H1 (cell line): Measurements from ENCODE around the gene SH3GL2. TPM values are rescaled to one million over a fixed set of nuclear protein-coding genes. Genes with fewer than 3 reads are reported as not detected.
A peak's percentile ranks its signal among the peaks of the same experiment; 100 is the strongest.

Experiments used
- CTCF ChIA-PET: fragments of 300-600 bp; sonication (Branson Sonifier 250); formaldehyde crosslinking; loops from one replicate; lab custom pipeline; 2021; ENCODE audit not compliant: partially characterized antibody; lab: Charles Lee
- POLR2A ChIA-PET: fragments of 300-600 bp; sonication (Branson Sonifier 250); formaldehyde crosslinking; loops from one replicate; lab custom pipeline; 2021; ENCODE audit warnings: inconsistent platforms; ENCODE audit not compliant: partially characterized antibody; lab: Charles Lee
- DNase-seq, 2 experiments: peaks; one replicate each; pipeline versions ENCODE4 v3.0.0 to v3.0.0-alpha.2; 2010 to 2022; ENCODE audit warnings: low spot score in 2 of 2, low read depth in 1 of 2, mixed read lengths in 1 of 2
- FAIRE-seq: peaks from 2 replicates; lab custom pipeline; 2011; peaks lifted over from hg19 to GRCh38; lab: Jason Lieb, UNC
- H2AFZ ChIP-seq: 2 replicates; pipeline ENCODE4 v1.8.1; 2012; ENCODE audit warnings: low read length, inconsistent platforms
- H2AK5ac ChIP-seq: 2 replicates; pipeline ENCODE4 v1.6.1; 2013; ENCODE audit warnings: low read depth, low read length
- H2BK120ac ChIP-seq: replicated peaks from 2 replicates; pipeline ENCODE3; 2013; ENCODE audit warnings: low read depth, low read length, inconsistent platforms
- H2BK12ac ChIP-seq: 2 replicates; pipeline ENCODE4 v1.6.1; 2013; ENCODE audit warnings: low read depth, low read length
- H2BK15ac ChIP-seq: 2 replicates; pipeline ENCODE4 v1.6.1; 2013; ENCODE audit warnings: low read length
- H2BK20ac ChIP-seq: 2 replicates; pipeline ENCODE4 v1.6.1; 2013; ENCODE audit warnings: low read length
- H2BK5ac ChIP-seq: 2 replicates; pipeline ENCODE4 v1.6.1; 2013; ENCODE audit warnings: low read depth, low read length
- H3K14ac ChIP-seq: 2 replicates; pipeline ENCODE4 v1.6.1; 2013; ENCODE audit warnings: inconsistent platforms; ENCODE audit not compliant: insufficient read length
- H3K18ac ChIP-seq: 2 replicates; pipeline ENCODE4 v1.6.1; 2013; ENCODE audit warnings: low read length; ENCODE audit errors: extremely low read depth
- H3K23ac ChIP-seq: 2 replicates; pipeline ENCODE4 v1.6.1; 2013; ENCODE audit warnings: inconsistent platforms; ENCODE audit not compliant: insufficient read length
- H3K23me2 ChIP-seq: 2 replicates; pipeline ENCODE4 v1.6.1; 2013; ENCODE audit warnings: low read depth, low read length
- H3K27ac ChIP-seq: 2 replicates; pipeline ENCODE4 v1.6.1; 2011; ENCODE audit warnings: low read depth, low read length, inconsistent platforms
- H3K27me3 ChIP-seq, 4 experiments: replicated peaks in 1 of 4; 1 replicate in 1 of 4; 2 replicates in 3 of 4; pipeline versions ENCODE4 v1.6.1 to v1.8.1; 2011 to 2013; ENCODE audit warnings: low read length in 3 of 4, mild to moderate bottlenecking in 3 of 4, inconsistent platforms in 2 of 4, mixed read lengths in 2 of 4, moderate library complexity in 1 of 4; ENCODE audit not compliant: control insufficient read depth in 3 of 4, insufficient read depth in 3 of 4; ENCODE audit errors: extremely low read depth in 1 of 4
- H3K36me3 ChIP-seq, 4 experiments: 2 replicates each; pipeline versions ENCODE4 v1.6.1 to v1.8.1; 2011 to 2013; ENCODE audit warnings: mild to moderate bottlenecking in 4 of 4, low read length in 3 of 4, moderate library complexity in 2 of 4, control low read depth in 1 of 4, inconsistent platforms in 1 of 4; ENCODE audit not compliant: insufficient read depth in 4 of 4, control insufficient read depth in 2 of 4
- H3K4ac ChIP-seq: replicated peaks from 2 replicates; pipeline ENCODE3; 2013; ENCODE audit warnings: low read length, low read depth, mixed read lengths, inconsistent platforms; ENCODE audit not compliant: insufficient read length
- H3K4me1 ChIP-seq, 4 experiments: replicated peaks in 1 of 4; 1 replicate in 1 of 4; 2 replicates in 3 of 4; pipeline versions ENCODE4 v1.6.1 to v1.8.1; 2011 to 2013; ENCODE audit warnings: low read length in 3 of 4, inconsistent platforms in 2 of 4, mixed read lengths in 1 of 4; ENCODE audit not compliant: insufficient read depth in 4 of 4, control insufficient read depth in 3 of 4
- H3K4me2 ChIP-seq, 2 experiments: 2 replicates each; pipeline versions ENCODE4 v1.6.1 to v1.8.1; 2011 to 2013; ENCODE audit warnings: low read depth in 2 of 2, low read length in 2 of 2, control low read depth in 1 of 2, inconsistent platforms in 1 of 2, mild to moderate bottlenecking in 1 of 2; ENCODE audit not compliant: insufficient read depth in 1 of 2
- H3K4me3 ChIP-seq, 4 experiments: fragments of 200-600, 300-600 bp in 1 of 4; sonication (generic), shearing (Covaris generic), sonication (Bioruptor Twin) in 1 of 4; 2 replicates each; pipeline versions ENCODE4 v1.5.1 to v1.8.1; 2011 to 2016; ENCODE audit warnings: low read length in 4 of 4, low read depth in 3 of 4, control low read depth in 2 of 4, inconsistent platforms in 2 of 4, mild to moderate bottlenecking in 2 of 4, mixed read lengths in 1 of 4, moderate library complexity in 1 of 4; ENCODE audit not compliant: insufficient read depth in 2 of 4; ENCODE audit errors: extremely low read depth in 1 of 4
- H3K56ac ChIP-seq: replicated peaks from 2 replicates; pipeline ENCODE3; 2013; ENCODE audit warnings: low read depth, mild to moderate bottlenecking, mixed read lengths, low read length, inconsistent platforms; ENCODE audit not compliant: insufficient read length
- H3K79me1 ChIP-seq: 2 replicates; pipeline ENCODE4 v1.6.1; 2013; ENCODE audit warnings: low read depth, low read length, control low read depth
- H3K79me2 ChIP-seq, 2 experiments: 2 replicates each; pipeline versions ENCODE4 v1.6.1 to v1.8.1; 2012 to 2013; ENCODE audit warnings: low read length in 2 of 2, mild to moderate bottlenecking in 2 of 2, inconsistent platforms in 1 of 2; ENCODE audit not compliant: insufficient read depth in 2 of 2, control insufficient read depth in 1 of 2
- H3K9ac ChIP-seq, 4 experiments: replicated peaks in 1 of 4; 1 replicate in 1 of 4; 2 replicates in 3 of 4; pipeline versions ENCODE4 v1.6.1 to v1.8.1; 2011 to 2013; ENCODE audit warnings: low read depth in 3 of 4, low read length in 3 of 4, control low read depth in 2 of 4, mild to moderate bottlenecking in 2 of 4, moderate library complexity in 2 of 4, inconsistent platforms in 1 of 4; ENCODE audit errors: extremely low read depth in 1 of 4
- H3K9me3 ChIP-seq, 2 experiments: 2 replicates each; pipeline versions ENCODE4 v1.6.1 to v1.8.1; 2012 to 2013; ENCODE audit warnings: mild to moderate bottlenecking in 2 of 2, moderate library complexity in 2 of 2, control low read depth in 1 of 2, inconsistent platforms in 1 of 2, low read depth in 1 of 2, low read length in 1 of 2, mixed read lengths in 1 of 2; ENCODE audit not compliant: insufficient read depth in 2 of 2
- H4K20me1 ChIP-seq, 2 experiments: replicated peaks in 1 of 2; 2 replicates each; pipeline versions ENCODE3 to v1.8.1; 2011 to 2013; ENCODE audit warnings: inconsistent platforms in 2 of 2, low read length in 2 of 2, mild to moderate bottlenecking in 1 of 2; ENCODE audit not compliant: insufficient read depth in 2 of 2, control insufficient read depth in 1 of 2
- H4K5ac ChIP-seq: 2 replicates; pipeline ENCODE4 v1.6.1; 2013; ENCODE audit warnings: low read length, low read depth, mixed read lengths, inconsistent platforms; ENCODE audit not compliant: insufficient read length
- H4K8ac ChIP-seq: 2 replicates; pipeline ENCODE4 v1.8.0; 2013; ENCODE audit warnings: mild to moderate bottlenecking, moderate library complexity, low read length, inconsistent platforms; ENCODE audit not compliant: insufficient read depth; ENCODE audit errors: extremely low read depth
- H4K91ac ChIP-seq: replicated peaks from 2 replicates; pipeline ENCODE3; 2013; ENCODE audit warnings: low read length, mixed read lengths, inconsistent platforms; ENCODE audit not compliant: insufficient read length
- ASH2L ChIP-seq: fragments of 200-600, 300-600 bp; sonication (generic); IDR thresholded peaks from one replicate; pipeline ENCODE4 v1.7.1; 2017; ENCODE audit warnings: low read length
- CHD2 ChIP-seq: IDR thresholded peaks from 2 replicates; pipeline ENCODE4 v1.6.1; 2012; ENCODE audit warnings: low read length, improper control_type of control experiment
- EP300 ChIP-seq, 2 experiments: IDR thresholded peaks; 1 replicate in 1 of 2; 2 replicates in 1 of 2; pipeline ENCODE4 v1.6.1; 2011 to 2012; ENCODE audit warnings: low read depth in 2 of 2, low read length in 2 of 2, mild to moderate bottlenecking in 2 of 2, borderline replicate concordance in 1 of 2, inconsistent platforms in 1 of 2, moderate library complexity in 1 of 2
- HDAC6 ChIP-seq: IDR thresholded peaks from one replicate; pipeline ENCODE4 v1.7.1; 2012; ENCODE audit warnings: low read depth, mild to moderate bottlenecking, inconsistent platforms, low read length, moderate library complexity
- POLR2AphosphoS5 ChIP-seq: IDR thresholded peaks from 2 replicates; pipeline ENCODE4 v1.6.1; 2011; ENCODE audit warnings: low read depth, low read length
- RAD21 ChIP-seq, 2 experiments: IDR thresholded peaks in 1 of 2; conservative IDR thresholded peaks in 1 of 2; 2 replicates each; pipeline ENCODE4 v1.6.1; 2011; ENCODE audit warnings: low read depth in 2 of 2, low read length in 2 of 2, improper control_type of control experiment in 1 of 2, inconsistent platforms in 1 of 2, mild to moderate bottlenecking in 1 of 2, moderate library complexity in 1 of 2
- SIN3A ChIP-seq, 2 experiments: IDR thresholded peaks in 1 of 2; conservative IDR thresholded peaks in 1 of 2; 2 replicates each; pipeline ENCODE4 v1.6.1; 2011 to 2012; ENCODE audit warnings: low read length in 2 of 2, improper control_type of control experiment in 1 of 2, low read depth in 1 of 2, mild to moderate bottlenecking in 1 of 2
- TBP ChIP-seq: IDR thresholded peaks from 2 replicates; pipeline ENCODE4 v1.6.1; 2011; ENCODE audit warnings: low read depth, low read length, improper control_type of control experiment
- TCF12 ChIP-seq: IDR thresholded peaks from 2 replicates; pipeline ENCODE4 v1.6.1; 2011; ENCODE audit warnings: low read depth, mild to moderate bottlenecking, low read length
- WGBS, 2 experiments: shearing (Covaris generic) in 1 of 2; methylation state at CpG; one replicate each; pipeline versions ENCODE4 v1.1.6 to v1.1.7; 2013 to 2015; ENCODE audit warnings: low lambda C conversion rate in 2 of 2, mixed read lengths in 2 of 2, inconsistent platforms in 1 of 2, low coverage in 1 of 2, missing lambda C conversion rate in 1 of 2; ENCODE audit not compliant: insufficient replicate concordance in 2 of 2, insufficient coverage in 1 of 2, insufficient read length in 1 of 2; ENCODE audit errors: extremely low coverage in 1 of 2, missing lambda C conversion rate in 1 of 2; 5-methylcytosine and 5-hydroxymethylcytosine counted together
- polyA plus RNA-seq, 7 experiments: library from polyadenylated mRNA; depleted of rRNA in 3 of 7; stranded (reverse) in 5 of 7; unstranded in 2 of 7; fragments of >200 nt in 5 of 7; fragments of 200-250 nt in 2 of 7; gene quantifications; 1 replicate in 5 of 7; 2 replicates in 1 of 7; 4 replicates in 1 of 7; pipeline versions ENCODE4 v1.2.1 to v1.2.3, GENCODE V29; 2011 to 2013; ENCODE audit warnings: missing spikeins in 2 of 7, mixed read lengths in 2 of 7
- total RNA-seq: library from RNA; stranded (reverse); fragmentation: NEBNext Ultra II Directional; extraction: Animal tissue kit (Norgen Biotek cat#: 25700); gene quantifications from 2 replicates; pipeline ENCODE4 v1.2.1, GENCODE V29; 2021

The SH3GL2 gene
- total and polyA plus RNA-seq, 2 of the 8 experiments (the other 6 are each of a cell fraction or from before 2014, with no cell fraction given), result 4.7 to 5.3 TPM

GRCh38 chr9:17793713-17794622, 215.1 kb downstream of the SH3GL2 start:
- no peak overlapping the region for H3K4ac ChIP-seq
- H2BK5ac ChIP-seq, result no peak overlapping the region
- H4K91ac ChIP-seq, result no peak overlapping the region
- no peaks in the 10 kb centered on the region for H3K36me3 ChIP-seq
- H3K18ac ChIP-seq, result no peak overlapping the region
- no peak overlapping the region for H3K9ac ChIP-seq
- H4K20me1 ChIP-seq, result no peaks in the 10 kb centered on the region
- no peak overlapping the region for H4K8ac ChIP-seq
- no peak overlapping the region for H2BK20ac ChIP-seq
- no peak overlapping the region for H2BK12ac ChIP-seq
- no peak overlapping the region for H3K23ac ChIP-seq
- H3K56ac ChIP-seq, result no peak overlapping the region
- ChIA-PET CTCF (interaction anchor here (1.1 to 1.8 kb wide), 5 partner anchors 8 to 419 kb away, joined by 3 to 10 read pairs (median 4); no protein-coding TSS in a partner anchor), POLR2A (interaction anchor here (0.5 kb wide), 1 partner anchor 29 kb away, joined by 3 read pairs; no protein-coding TSS in a partner anchor)
- H3K27ac ChIP-seq, result no peak overlapping the region
- H3K4me2 ChIP-seq, result no peak overlapping the region
- DNase-seq (no peak), FAIRE-seq (no peak)
- H3K4me1 ChIP-seq, result no peaks in the 10 kb centered on the region
- no peak overlapping the region for H2AK5ac ChIP-seq
- 89% methylated on average over 14 of the region's 14 CpGs; no CpG with 5 or more reads in 1 of the 2 experiments for WGBS, 2 experiments
- no peaks in the 10 kb centered on the region for H3K23me2 ChIP-seq
- H2AFZ ChIP-seq, result no peak overlapping the region
- H2BK120ac ChIP-seq, result no peak overlapping the region
- H3K9me3 ChIP-seq, result no peaks in the 10 kb centered on the region
- no peak overlapping the region for H2BK15ac ChIP-seq
- no peak overlapping the region for H3K4me3 ChIP-seq
- no peaks in the 10 kb centered on the region for H3K79me1 ChIP-seq
- no peak overlapping the region for H3K14ac ChIP-seq
- no peak overlapping the region for H4K5ac ChIP-seq
- no peaks in the 10 kb centered on the region for H3K27me3 ChIP-seq
- no peaks in the 10 kb centered on the region for H3K79me2 ChIP-seq
- no peak for TF ChIP-seq ASH2L
- TF ChIP-seq TBP, result no peak
- no peak for TF ChIP-seq EP300 (IDR thresholded peaks at IDR 0.05; ENCODE audit: borderline replicate concordance in 1 of 2, low read depth in 2 of 2, low read length in 2 of 2)
- no peak for TF ChIP-seq CHD2
- TF ChIP-seq HDAC6, result no peak
- peak in 1 of 2 experiments; percentile 16; a peak in 3 of 4 replicates for TF ChIP-seq RAD21 (IDR thresholded peaks at IDR 0.05 in 1 of 2, conservative IDR thresholded peaks at IDR 0.05 in 1 of 2; ENCODE audit: low read depth in 2 of 2, low read length in 2 of 2)
- TF ChIP-seq SIN3A (conservative IDR thresholded peaks at IDR 0.05 in 1 of 2, IDR thresholded peaks at IDR 0.05 in 1 of 2; ENCODE audit: low read depth in 1 of 2, low read length in 2 of 2), result no peak
- TF ChIP-seq TCF12, result no peak
- no peak for TF ChIP-seq POLR2AphosphoS5
